NCI-H446 (cell line): ENCODE results near the gene PDCD7.
"Not testable (repeated sequence)": the region's sequence is repeated elsewhere in the genome, so short reads cannot be mapped to it uniquely, and the experiment has no call there.

Source experiments
- DNase-seq, 2 experiments: peaks; one replicate each; lab custom pipeline; 2025; lab: John Stamatoyannopoulos, UW

The PDCD7 gene, protein sequence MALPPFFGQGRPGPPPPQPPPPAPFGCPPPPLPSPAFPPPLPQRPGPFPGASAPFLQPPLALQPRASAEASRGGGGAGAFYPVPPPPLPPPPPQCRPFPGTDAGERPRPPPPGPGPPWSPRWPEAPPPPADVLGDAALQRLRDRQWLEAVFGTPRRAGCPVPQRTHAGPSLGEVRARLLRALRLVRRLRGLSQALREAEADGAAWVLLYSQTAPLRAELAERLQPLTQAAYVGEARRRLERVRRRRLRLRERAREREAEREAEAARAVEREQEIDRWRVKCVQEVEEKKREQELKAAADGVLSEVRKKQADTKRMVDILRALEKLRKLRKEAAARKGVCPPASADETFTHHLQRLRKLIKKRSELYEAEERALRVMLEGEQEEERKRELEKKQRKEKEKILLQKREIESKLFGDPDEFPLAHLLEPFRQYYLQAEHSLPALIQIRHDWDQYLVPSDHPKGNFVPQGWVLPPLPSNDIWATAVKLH

GRCh38 chr15:65133548-65134200 lies at the start of gene PDCD7:
PDCD7 (minus strand) TSS chr15:65133808; CDS start chr15:65133781, 27 bp downstream.
- DNase-seq, result peak; percentile 80 to 87

- DNase-seq, result no peak
Measured at GRCh38 chr15:65182538-65182937, 48.9 kb upstream of the PDCD7 start.

- not testable (repeated sequence) for DNase-seq
Measured at GRCh38 chr15:65181582-65182353, 48.2 kb upstream of the PDCD7 start.

GRCh38 chr15:65180167-65180566 lies 46.6 kb upstream of the PDCD7 start:
- no peak for DNase-seq

GRCh38 chr15:65177901-65178300 lies 44.3 kb upstream of the PDCD7 start:
- DNase-seq, result no peak

DNA sequence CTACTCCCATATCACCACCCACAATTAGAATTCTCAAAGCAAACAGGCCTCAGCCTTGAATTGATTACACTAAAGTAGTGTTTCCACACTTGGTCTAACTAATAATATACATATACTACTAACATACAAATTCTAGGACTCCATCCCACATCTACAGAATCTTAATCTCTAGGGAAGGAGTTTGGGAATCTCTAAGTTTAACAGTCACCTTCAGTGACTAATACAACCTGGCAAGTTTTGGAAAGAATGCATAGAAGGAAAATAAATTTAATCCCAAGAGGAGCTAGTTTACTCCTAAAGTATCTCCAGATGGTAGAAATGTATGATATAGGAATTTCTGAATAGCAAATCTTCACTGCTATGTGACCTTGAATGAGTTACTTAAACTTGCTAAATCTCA lies 42.4 kb upstream of the PDCD7 start:
- DNase-seq, result no peak

DNA sequence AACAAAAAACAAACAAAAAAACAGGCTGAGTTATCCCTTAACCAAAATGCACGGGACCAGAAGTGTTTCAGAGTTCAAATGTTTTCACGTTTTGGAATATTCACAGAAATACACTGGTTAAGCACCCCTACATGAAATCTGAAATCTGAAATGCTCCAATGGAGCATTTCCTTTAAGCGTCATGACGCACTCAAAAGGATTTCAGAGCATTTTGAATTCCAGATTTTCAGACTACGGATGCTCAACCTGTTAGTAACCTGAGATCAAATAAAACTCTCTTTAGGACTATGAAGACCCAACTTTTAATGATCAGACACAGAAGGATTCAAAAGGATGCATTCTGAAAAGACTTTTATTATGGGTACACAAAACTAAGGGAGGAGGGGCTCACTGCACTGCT lies 41.9 kb upstream of the PDCD7 start:
- no peak for DNase-seq

GRCh38 chr15:65174509-65174908 lies 40.9 kb upstream of the PDCD7 start:
- no peak for DNase-seq

GRCh38 chr15:65172531-65172930 lies 38.9 kb upstream of the PDCD7 start:
- DNase-seq, result no peak

GRCh38 chr15:65171428-65171827 lies 37.8 kb upstream of the PDCD7 start:
- no peak for DNase-seq

GRCh38 chr15:65165875-65166274 lies 32.3 kb upstream of the PDCD7 start:
- no peak for DNase-seq

GRCh38 chr15:65164139-65164538 lies 30.5 kb upstream of the PDCD7 start:
- DNase-seq, result no peak

- no peak for DNase-seq
Measured at GRCh38 chr15:65163041-65163440, 29.4 kb upstream of the PDCD7 start.

DNA sequence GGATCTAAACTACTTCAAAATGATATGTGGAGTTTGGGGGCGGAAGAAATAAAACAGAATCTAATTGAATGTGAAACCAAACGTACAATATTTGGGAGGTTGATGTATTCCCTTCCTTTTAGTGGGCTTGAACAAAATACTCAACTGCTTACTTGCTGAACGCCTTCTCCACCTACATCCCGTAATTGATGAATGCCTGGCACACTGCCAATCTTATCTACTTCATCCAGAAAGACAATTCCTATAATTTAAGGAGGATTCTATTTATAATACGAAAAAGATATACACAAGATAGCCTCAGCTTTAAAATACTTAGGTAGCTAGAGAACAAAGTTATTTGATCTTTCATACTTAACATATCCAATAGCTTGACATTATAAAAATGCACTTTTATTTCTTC lies 23.1 kb upstream of the PDCD7 start:
- DNase-seq, result no peak

DNA sequence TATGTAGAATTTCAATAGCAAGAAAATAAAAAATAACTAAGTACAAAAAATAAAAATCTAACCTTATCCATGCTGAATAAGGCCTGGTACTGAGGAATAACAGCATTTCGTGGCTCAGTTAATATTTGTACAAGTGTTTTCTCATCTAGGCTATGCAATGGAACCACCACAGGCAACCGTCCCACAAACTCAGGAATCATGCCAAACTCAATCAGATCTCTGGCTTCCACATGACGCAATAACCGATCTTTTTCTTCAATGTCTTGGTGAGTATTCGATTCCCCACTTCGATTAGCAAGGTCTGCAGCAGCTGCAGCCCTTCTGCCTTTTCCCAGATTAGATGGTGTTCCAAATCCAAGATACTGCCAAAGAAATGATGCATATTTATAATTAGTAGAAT lies 21.1 kb upstream of the PDCD7 start:
- no peak for DNase-seq

GRCh38 chr15:65147902-65148301 lies 14.3 kb upstream of the PDCD7 start:
- DNase-seq, result no peak

DNA sequence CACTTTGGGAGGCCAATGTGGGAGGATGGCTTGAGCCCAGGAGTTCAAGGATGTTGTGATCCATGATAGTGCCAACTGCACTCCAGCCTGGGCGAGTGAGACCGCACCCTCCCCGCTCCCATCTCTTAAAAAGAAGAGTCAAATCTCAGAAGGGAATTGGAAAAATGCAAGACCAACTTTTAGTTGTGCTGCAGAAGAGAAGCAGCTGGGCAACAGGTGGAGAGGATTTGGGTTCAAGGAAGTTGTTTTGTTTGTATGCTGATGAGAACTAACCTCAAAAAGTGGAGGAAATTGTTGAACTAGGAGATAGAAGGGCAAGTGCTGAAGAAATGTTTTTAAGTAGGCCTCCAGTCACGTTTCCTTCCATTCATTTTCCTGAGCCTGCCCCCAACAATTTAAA lies 12.8 kb upstream of the PDCD7 start:
- no peak for DNase-seq

- not testable (repeated sequence) for DNase-seq
Measured at GRCh38 chr15:65138631-65139030, 5.0 kb upstream of the PDCD7 start.

GRCh38 chr15:65137893-65138292 lies 4.3 kb upstream of the PDCD7 start:
- DNase-seq, result not testable (repeated sequence)

DNA sequence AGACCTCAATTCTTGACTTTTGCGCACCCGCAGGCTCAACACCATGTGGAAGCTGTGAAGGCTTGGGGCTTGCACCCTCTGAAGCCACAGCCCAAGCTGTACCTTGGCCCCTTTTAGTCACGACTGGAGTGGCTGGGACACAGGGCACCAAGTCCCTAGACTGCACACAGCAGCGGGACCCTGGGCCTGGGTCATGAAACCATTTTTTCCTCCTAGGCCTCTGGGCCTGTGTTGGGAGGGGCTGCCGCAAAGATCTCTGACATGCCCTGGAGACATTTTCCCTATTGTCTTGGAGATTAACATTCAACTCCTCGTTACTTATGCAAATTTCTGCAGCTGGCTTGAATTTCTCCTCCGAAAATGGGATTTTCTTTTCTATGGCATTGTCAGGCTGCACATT lies 3.5 kb upstream of the PDCD7 start:
- DNase-seq, result not testable (repeated sequence)

GRCh38 chr15:65134538-65134937 lies 930 bp upstream of the PDCD7 start:
- DNase-seq, result no peak

- no peak for DNase-seq
Measured at GRCh38 chr15:65132878-65133547, 595 bp downstream of the PDCD7 start.
